Neural cell (in vitro differentiated cells): Measurements from ENCODE around the gene ELP4.
"Not testable (repeated sequence)": the region's sequence is repeated elsewhere in the genome, so short reads cannot be mapped to it uniquely, and the experiment has no call there.

Experiments used
- EP300 ChIP-seq: fragments of 450-650 bp; conservative IDR thresholded peaks from 2 replicates; pipeline ENCODE4 v1.6.1; 2014; ENCODE audit warnings: antibody characterized with exemption, mild to moderate bottlenecking, moderate library complexity; ENCODE audit not compliant: poor library complexity, severe bottlenecking
- EZH2 ChIP-seq: fragments of 200-600, 300-800 bp; shearing (Covaris generic), sonication (generic); IDR thresholded peaks from 2 replicates; pipeline ENCODE4 v1.6.1; 2014; ENCODE audit warnings: antibody characterized with exemption, low read length, borderline replicate concordance, mild to moderate bottlenecking; ENCODE audit not compliant: insufficient read depth, poor library complexity, severe bottlenecking
- MXI1 ChIP-seq: fragments of 450-650 bp; conservative IDR thresholded peaks from 2 replicates; pipeline ENCODE4 v1.6.1; 2014; ENCODE audit warnings: antibody characterized with exemption, mild to moderate bottlenecking; ENCODE audit not compliant: poor library complexity, severe bottlenecking
- POLR2AphosphoS5 ChIP-seq: IDR thresholded peaks from 2 replicates; pipeline ENCODE4 v1.6.1; 2012
- TAF1 ChIP-seq: IDR thresholded peaks from 2 replicates; pipeline ENCODE4 v1.6.1; 2012; ENCODE audit warnings: low read depth
- TF ChIP-seq, protein P1 (sequence below): fragments of 450-650 bp; IDR thresholded peaks from 2 replicates; pipeline ENCODE4 v1.5.1; 2014; ENCODE audit warnings: antibody characterized with exemption, mild to moderate bottlenecking, moderate library complexity; ENCODE audit not compliant: poor library complexity, severe bottlenecking

- TF ChIP-seq, protein P1, sequence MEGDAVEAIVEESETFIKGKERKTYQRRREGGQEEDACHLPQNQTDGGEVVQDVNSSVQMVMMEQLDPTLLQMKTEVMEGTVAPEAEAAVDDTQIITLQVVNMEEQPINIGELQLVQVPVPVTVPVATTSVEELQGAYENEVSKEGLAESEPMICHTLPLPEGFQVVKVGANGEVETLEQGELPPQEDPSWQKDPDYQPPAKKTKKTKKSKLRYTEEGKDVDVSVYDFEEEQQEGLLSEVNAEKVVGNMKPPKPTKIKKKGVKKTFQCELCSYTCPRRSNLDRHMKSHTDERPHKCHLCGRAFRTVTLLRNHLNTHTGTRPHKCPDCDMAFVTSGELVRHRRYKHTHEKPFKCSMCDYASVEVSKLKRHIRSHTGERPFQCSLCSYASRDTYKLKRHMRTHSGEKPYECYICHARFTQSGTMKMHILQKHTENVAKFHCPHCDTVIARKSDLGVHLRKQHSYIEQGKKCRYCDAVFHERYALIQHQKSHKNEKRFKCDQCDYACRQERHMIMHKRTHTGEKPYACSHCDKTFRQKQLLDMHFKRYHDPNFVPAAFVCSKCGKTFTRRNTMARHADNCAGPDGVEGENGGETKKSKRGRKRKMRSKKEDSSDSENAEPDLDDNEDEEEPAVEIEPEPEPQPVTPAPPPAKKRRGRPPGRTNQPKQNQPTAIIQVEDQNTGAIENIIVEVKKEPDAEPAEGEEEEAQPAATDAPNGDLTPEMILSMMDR = not testable (repeated sequence)
- TF ChIP-seq EP300, POLR2AphosphoS5, EZH2, MXI1, TAF1: not testable (repeated sequence)
These were observed 231.3 kb downstream of the ELP4 start for GRCh38 chr11:31740731-31741368.
